Heart left ventricle (tissue), 16 donors: ENCODE measurements around the gene SNORC. TPM values are rescaled to one million over a fixed set of nuclear protein-coding genes. Genes with fewer than 3 reads are reported as not detected.

Experiments
- ATAC-seq, 4 donors: fragments of 200-7000 bp; cut with Tn5 transposase; one replicate each; pipeline ENCODE4 v1.9.1; 2020 to 2022; ENCODE audit warnings: moderate library complexity in 4 of 4, mild to moderate bottlenecking in 3 of 4, moderate number of reproducible peaks in 1 of 4
- DNase-seq, 5 donors: peaks; one replicate each; pipeline ENCODE4 v3.0.0-alpha.2; 2020
- H3K27ac ChIP-seq, 12 donors: fragments of 200-600 bp; sonication (generic) in 4 of 12; one replicate each; pipeline versions ENCODE4 v1.5.0 to v1.8.0; 2016 to 2022; ENCODE audit warnings: mild to moderate bottlenecking in 2 of 12
- H3K27me3 ChIP-seq, 9 donors: fragments of 200-600 bp; sonication (generic) in 2 of 9; one replicate each; pipeline versions ENCODE4 v1.5.1 to v1.8.0; 2016 to 2022; ENCODE audit warnings: mild to moderate bottlenecking in 3 of 9
- H3K36me3 ChIP-seq, 9 donors: fragments of 200-600 bp; sonication (generic) in 2 of 9; one replicate each; pipeline versions ENCODE4 v1.5.0 to v1.8.0; 2018 to 2022; ENCODE audit warnings: mild to moderate bottlenecking in 2 of 9
- H3K4me1 ChIP-seq, 12 donors: fragments of 200-600 bp; sonication (generic) in 4 of 12; one replicate each; pipeline versions ENCODE4 v1.5.0 to v1.8.0; 2016 to 2022; ENCODE audit warnings: mild to moderate bottlenecking in 3 of 12
- H3K4me3 ChIP-seq, 12 donors: fragments of 200-600 bp; sonication (generic) in 4 of 12; one replicate each; pipeline versions ENCODE4 v1.5.0 to v1.8.0; 2017 to 2022; ENCODE audit warnings: mild to moderate bottlenecking in 9 of 12, moderate library complexity in 4 of 12
- H3K9me3 ChIP-seq, 12 donors: fragments of 200-600 bp; sonication (generic) in 4 of 12; one replicate each; pipeline versions ENCODE4 v1.5.0 to v1.8.0; 2016 to 2022; ENCODE audit warnings: mild to moderate bottlenecking in 1 of 12
- CTCF ChIP-seq, 12 donors: fragments of 200-600 bp; sonication (generic) in 4 of 12; IDR thresholded peaks; one replicate each; pipeline versions ENCODE4 v1.5.0 to v1.8.0; 2018 to 2022; ENCODE audit warnings: antibody characterized with exemption in 12 of 12, mild to moderate bottlenecking in 5 of 12
- POLR2A ChIP-seq, 2 donors: fragments of 450-650 bp; IDR thresholded peaks; one replicate each; pipeline ENCODE4 v1.6.1; 2017; ENCODE audit warnings: antibody characterized with exemption in 2 of 2, mild to moderate bottlenecking in 2 of 2, moderate library complexity in 2 of 2
- WGBS, 4 donors: extraction: QIAGEN DNeasy Blood & Tissue Kit in 2 of 4; methylation state at CpG; one replicate each; pipeline versions ENCODE4 v1.1.5 to v1.1.7; 2013 to 2018; 5-methylcytosine and 5-hydroxymethylcytosine counted together
- intact Hi-C, 10 donors: fragments of 100-400 bp; cut with DNase I; formaldehyde crosslinking; loops; one replicate each; pipeline versions ENCODE4 v1.11.1 to v1.14.2; 2022
- polyA plus RNA-seq, 2 donors: library from polyadenylated mRNA; stranded (reverse); fragments of 200-250 nt; gene quantifications; one replicate each; pipeline ENCODE4 v1.2.3, GENCODE V29; 2013
- total RNA-seq, 9 donors: library from RNA; depleted of rRNA in 2 of 9; stranded (reverse); fragments of >200 nt in 2 of 9; fragmentation: NEBNext Ultra II Directional in 3 of 9; extraction: Animal tissue kit (Norgen Biotek cat#: 25700) in 3 of 9; gene quantifications; one replicate each; pipeline versions ENCODE4 v1.1.0 to v1.2.4, GENCODE V29; 2016 to 2023
- donor health status: ischemic (EF 13 %, LVEDD 7.1; RV severe dilation, severe dysfunction).
- donor health status: healthy with polysubstance abuse.
- donor health status: DM: no; HTN: yes; CAD: no.
- donor health status: DM: no; HTN: no; CAD: no.
- donor health status: ischemic (EF 25% LVEDD 6.9; RV normal size, moderate dysfunction).
- donor health status: ischemic (EF 25% LVEDD 5.7; RV mildly dilated, moderate dysfunction).
- donor health status: healthy.
- donor health status: DM: yes; HTN: yes; CAD: no.
- donor health status: ischemic (EF 35%, LVEDD 5.7; RV mildly dilated, moderate dysfunction).
- donor health status: nonischemic (EF 11% LVEDD 7.7; RV severe dilation, severe dysfunction).
- donor health status: DM: yes; HTN: yes; CAD: no.
- donor health status: PGD.
- donor health status: ischemic (EF 29% LVEDD 5.4; RV normal size, mild dysfunction).
- donor health status: nonischemic (EF 23%, LVEDD 6.1; RV moderate dilation, normal function).

SNORC gene
- total and polyA plus RNA-seq, 11 donors, result 0.38 to 2.9 (median 0.74) TPM

- intact Hi-C loops, result no loop called here
- Histone ChIP-seq H3K4me3 (no peak overlapping the region), H3K9me3 (no peaks in the 10 kb centered on the region), H3K36me3 (no peaks in the 10 kb centered on the region), H3K27me3 (peaks cover 6 to 30% (median 14%) of the 10 kb centered on the region in 9 donors), H3K27ac (no peak overlapping the region), H3K4me1 (peaks cover 0 to 17% (median 6%) of the 10 kb centered on the region in 12 donors)
- TF ChIP-seq CTCF (IDR thresholded peaks at IDR 0.05), result no peak
- no peak for TF ChIP-seq POLR2A (IDR thresholded peaks at IDR 0.05)
- no peak for DNase-seq
- WGBS, 4 donors, result 87 to 94% (median 90%) methylated on average over 6 of the region's 6 CpGs
- ATAC-seq, result no peak
Observed at GRCh38 chr2:232873909-232874641, 4.0 kb downstream of the SNORC start.

- TF ChIP-seq CTCF (IDR thresholded peaks at IDR 0.05), result no peak
- no peak for TF ChIP-seq POLR2A (IDR thresholded peaks at IDR 0.05)
- 94 to 96% (median 96%) methylated on average over 14 to 16 of the region's 16 CpGs for WGBS, 4 donors
- Histone ChIP-seq H3K4me3 (no peak overlapping the region), H3K9me3 (no peaks in the 10 kb centered on the region), H3K4me1 (peaks cover 0 to 17% (median 6%) of the 10 kb centered on the region in 12 donors), H3K27ac (no peak overlapping the region), H3K27me3 (peaks cover 6 to 30% (median 14%) of the 10 kb centered on the region in 9 donors), H3K36me3 (no peaks in the 10 kb centered on the region)
- ATAC-seq (no peak), DNase-seq (no peak)
- intact Hi-C loops, result no loop called here
Observed at GRCh38 chr2:232874677-232875223, 4.7 kb downstream of the SNORC start.

- Histone ChIP-seq H3K4me1 (peaks cover 0 to 17% (median 6%) of the 10 kb centered on the region in 12 donors), H3K27me3 (peaks cover 6 to 30% (median 14%) of the 10 kb centered on the region in 9 donors), H3K36me3 (no peaks in the 10 kb centered on the region), H3K9me3 (no peaks in the 10 kb centered on the region), H3K27ac (no peak overlapping the region), H3K4me3 (peak overlapping the region in 10 of 12 donors; percentile 11 to 60 (median 50))
- ATAC-seq, result peak in 1 of 4 donors; percentile 7
- intact Hi-C loops, result no loop called here
- TF ChIP-seq POLR2A (IDR thresholded peaks at IDR 0.05) (no peak), CTCF (IDR thresholded peaks at IDR 0.05) (no peak)
- DNase-seq, result no peak
- WGBS, 4 donors, result 21 to 78% (median 28%) methylated on average over 9 to 37 of the region's 37 CpGs
Observed at GRCh38 chr2:232875256-232876121, 5.4 kb downstream of the SNORC start.
